Measurements from ENCODE around the gene PRICKLE4. TPM values are rescaled to one million over a fixed set of nuclear protein-coding genes. Genes with fewer than 3 reads are reported as not detected.

PRICKLE4 gene
- total and polyA plus RNA-seq, 2 of the 4 experiments (the other 2 are of a cell fraction): 0.72 TPM; not detected in 1

GRCh38 chr6:41826343-41827022 lies 45.9 kb downstream of the PRICKLE4 start:
- no peak overlapping the region for H3K4me2 ChIP-seq (ENCODE audit: low read depth, low read length)
- TF ChIP-seq CHD1 (IDR thresholded peaks at IDR 0.05; ENCODE audit: low read depth, low read length) (no peak), RCOR1 (IDR thresholded peaks at IDR 0.05; ENCODE audit: insufficient replicate concordance, low read length) (no peak), RFX5 (IDR thresholded peaks at IDR 0.05; ENCODE audit: low read depth, low read length) (no peak)
- intact Hi-C loops (cut with micrococcal nuclease) (no loop called here), in situ Hi-C loops (cut with MboI; ENCODE audit: low sequenced_read_pairs) (no loop called here), dilution Hi-C loops (cut with HindIII; ENCODE audit: low sequenced_read_pairs, unreplicated experiment) (no loop called here)
- DNase-seq: no peak
- no peak overlapping the region for H3K23ac ChIP-seq (ENCODE audit: low read depth, low read length)
- ChIA-PET CTCF (interaction anchor here (1.2 kb wide), 1 partner anchor 218 kb away, joined by 3 read pairs; no protein-coding TSS in a partner anchor), POLR2A (ENCODE audit: unreplicated experiment) (no interaction called here)
- H3K9me1 ChIP-seq (ENCODE audit: insufficient read depth, low read length): no peaks in the 10 kb centered on the region
- no peaks in the 10 kb centered on the region for H3K27me3 ChIP-seq (ENCODE audit: control insufficient read depth, insufficient read depth, low read length)
- H3K4me3 ChIP-seq (ENCODE audit: insufficient read depth, low read depth, low read length): no peak overlapping the region
- no peak overlapping the region for H2AK5ac ChIP-seq (ENCODE audit: low read depth, low read length)
- H2BK5ac ChIP-seq (ENCODE audit: low read depth, low read length, poor library complexity, severe bottlenecking): no peak overlapping the region
- no peak overlapping the region for H3K27ac ChIP-seq (ENCODE audit: insufficient read depth, low read length)
- H2AK9ac ChIP-seq (replicated peaks; ENCODE audit: low read depth, low read length, poor library complexity): no peak overlapping the region
- H4K5ac ChIP-seq (ENCODE audit: low read depth, low read length): no peak overlapping the region
- H3K14ac ChIP-seq (replicated peaks; ENCODE audit: low read depth, low read length): no peak overlapping the region
- H2BK15ac ChIP-seq (ENCODE audit: low read depth, low read length): no peak overlapping the region
- H2BK120ac ChIP-seq (ENCODE audit: low read depth, low read length): no peak overlapping the region
- H2BK20ac ChIP-seq (ENCODE audit: low read depth, low read length): no peak overlapping the region
- no peaks in the 10 kb centered on the region for H3K79me1 ChIP-seq (ENCODE audit: low read depth in 1 of 2, low read length in 2 of 2)
- H3K4ac ChIP-seq (ENCODE audit: low read depth, low read length): no peak overlapping the region
- no peak for ATAC-seq (ENCODE audit: low read depth)
- H3K18ac ChIP-seq (ENCODE audit: low read depth, low read length): no peak overlapping the region
- no peak overlapping the region for H4K8ac ChIP-seq (ENCODE audit: low read depth in 2 of 2, low read length in 2 of 2)
- H3K4me1 ChIP-seq (ENCODE audit: control insufficient read depth, insufficient read depth, low read length): no peaks in the 10 kb centered on the region
- no CpG with 5 or more reads among the region's 2 CpGs for WGBS, 2 experiments (ENCODE audit: extremely low coverage in 2 of 2, insufficient read length in 1 of 2)
- H3K36me3 ChIP-seq (ENCODE audit: control insufficient read depth, insufficient read depth, low read length): no peaks in the 10 kb centered on the region
- H2AFZ ChIP-seq (replicated peaks; ENCODE audit: low read length, poor library complexity): no peak overlapping the region
- BruUV-seq (replicated peaks): no TSS peak
- H3K56ac ChIP-seq (ENCODE audit: extremely low read depth, insufficient read depth, low read length): no peak overlapping the region
- no peaks in the 10 kb centered on the region for H4K20me1 ChIP-seq (ENCODE audit: insufficient read depth, low read length)
- no peak overlapping the region for H3K9ac ChIP-seq (ENCODE audit: low read depth, low read length)
- no peak overlapping the region for H4K91ac ChIP-seq (ENCODE audit: insufficient read depth, low read depth, low read length)
- H3K9me3 ChIP-seq (ENCODE audit: control insufficient read depth, insufficient read depth, low read length): no peaks in the 10 kb centered on the region
